HG02852 (cell line): ENCODE results near the gene COG8.
A peak's percentile ranks its signal among the peaks of the same experiment; 100 is the strongest.
"Not testable (repeated sequence)": the region's sequence is repeated elsewhere in the genome, so short reads cannot be mapped to it uniquely, and the experiment has no call there.

Experiments
- ATAC-seq: cut with Tn5 transposase; IDR thresholded peaks from one replicate; pipeline ENCODE4 v1.9.1; 2021; ENCODE audit warnings: mild to moderate bottlenecking, moderate library complexity; ENCODE audit not compliant: unreplicated experiment

COG8 gene, protein sequence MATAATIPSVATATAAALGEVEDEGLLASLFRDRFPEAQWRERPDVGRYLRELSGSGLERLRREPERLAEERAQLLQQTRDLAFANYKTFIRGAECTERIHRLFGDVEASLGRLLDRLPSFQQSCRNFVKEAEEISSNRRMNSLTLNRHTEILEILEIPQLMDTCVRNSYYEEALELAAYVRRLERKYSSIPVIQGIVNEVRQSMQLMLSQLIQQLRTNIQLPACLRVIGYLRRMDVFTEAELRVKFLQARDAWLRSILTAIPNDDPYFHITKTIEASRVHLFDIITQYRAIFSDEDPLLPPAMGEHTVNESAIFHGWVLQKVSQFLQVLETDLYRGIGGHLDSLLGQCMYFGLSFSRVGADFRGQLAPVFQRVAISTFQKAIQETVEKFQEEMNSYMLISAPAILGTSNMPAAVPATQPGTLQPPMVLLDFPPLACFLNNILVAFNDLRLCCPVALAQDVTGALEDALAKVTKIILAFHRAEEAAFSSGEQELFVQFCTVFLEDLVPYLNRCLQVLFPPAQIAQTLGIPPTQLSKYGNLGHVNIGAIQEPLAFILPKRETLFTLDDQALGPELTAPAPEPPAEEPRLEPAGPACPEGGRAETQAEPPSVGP

DNA sequence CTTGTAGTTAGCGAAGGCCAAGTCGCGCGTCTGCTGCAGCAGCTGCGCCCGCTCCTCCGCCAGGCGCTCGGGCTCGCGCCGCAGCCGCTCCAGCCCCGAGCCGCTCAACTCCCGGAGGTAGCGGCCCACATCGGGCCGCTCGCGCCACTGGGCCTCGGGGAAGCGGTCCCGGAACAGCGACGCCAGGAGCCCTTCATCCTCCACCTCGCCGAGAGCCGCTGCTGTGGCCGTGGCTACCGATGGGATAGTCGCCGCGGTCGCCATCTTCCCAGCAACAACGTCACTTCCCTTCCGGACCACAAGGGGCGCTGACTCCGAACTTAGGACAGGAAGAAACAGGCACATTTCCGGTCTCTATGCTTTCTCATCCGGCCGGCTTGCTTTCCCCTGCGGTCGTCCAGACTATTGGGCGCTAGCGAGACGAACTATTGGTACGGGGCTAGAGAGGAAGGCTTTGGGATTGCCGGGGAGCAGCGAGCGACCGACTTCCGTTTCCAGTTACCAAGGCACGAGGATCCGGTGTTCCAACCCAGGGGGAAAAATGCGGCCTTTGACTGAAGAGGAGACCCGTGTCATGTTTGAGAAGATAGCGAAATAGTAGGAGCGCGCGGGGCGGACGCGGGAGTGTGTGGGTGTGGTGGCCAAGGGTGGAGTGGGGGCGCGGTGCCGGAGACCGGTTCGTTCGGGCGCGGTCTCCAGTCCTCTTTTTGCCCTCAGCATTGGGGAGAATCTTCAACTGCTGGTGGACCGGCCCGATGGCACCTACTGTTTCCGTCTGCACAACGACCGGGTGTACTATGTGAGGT lies at the start of gene COG8, which contains the start of gene NIP7:
COG8 (minus strand) TSS at position 276 of the 806 bp plus-strand sequence; CDS start at position 264, 12 bp downstream.
NIP7 (plus strand) TSS at position 484 of the 806 bp plus-strand sequence; CDS start at position 542, 58 bp downstream.
- ATAC-seq: peak; percentile 93

DNA sequence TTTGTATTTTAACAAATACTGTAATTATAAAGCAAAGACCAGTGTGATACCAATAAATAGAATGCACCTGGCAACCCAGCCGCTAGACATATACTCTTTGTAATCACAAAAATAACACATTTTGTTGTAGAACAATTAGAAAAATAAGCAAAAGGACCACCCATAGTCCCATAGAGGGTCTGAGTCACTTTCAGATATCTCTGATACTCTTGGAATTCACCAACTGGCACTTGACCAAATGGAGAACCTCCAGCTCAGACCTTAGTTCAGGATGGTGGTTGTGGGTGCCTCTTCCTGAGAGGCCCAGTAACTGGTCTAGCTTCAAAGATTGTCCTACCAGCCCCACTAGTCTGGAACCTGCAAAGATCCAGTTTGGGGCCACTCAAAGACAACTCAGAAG lies 47.2 kb upstream of the COG8 start:
- ATAC-seq: no peak

DNA sequence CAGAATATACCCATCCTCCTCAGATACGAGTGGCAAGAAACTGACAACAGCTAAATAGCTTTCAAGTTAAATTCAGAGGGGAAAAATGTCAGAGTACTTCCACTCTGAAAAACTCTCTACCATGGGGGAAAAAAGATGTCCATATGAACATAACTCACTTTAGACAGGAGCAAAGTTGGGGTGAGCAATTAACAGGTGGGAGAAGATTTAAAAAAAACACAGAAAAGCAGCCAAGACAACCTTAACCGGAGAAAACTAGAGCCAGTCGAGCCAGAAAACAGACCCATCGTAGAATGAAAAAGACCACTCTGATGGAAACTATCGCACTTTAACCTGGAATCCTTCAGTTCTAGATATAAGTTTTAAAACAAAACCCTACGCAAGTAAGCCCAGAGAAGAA lies 45.6 kb upstream of the COG8 start:
- ATAC-seq: no peak

DNA sequence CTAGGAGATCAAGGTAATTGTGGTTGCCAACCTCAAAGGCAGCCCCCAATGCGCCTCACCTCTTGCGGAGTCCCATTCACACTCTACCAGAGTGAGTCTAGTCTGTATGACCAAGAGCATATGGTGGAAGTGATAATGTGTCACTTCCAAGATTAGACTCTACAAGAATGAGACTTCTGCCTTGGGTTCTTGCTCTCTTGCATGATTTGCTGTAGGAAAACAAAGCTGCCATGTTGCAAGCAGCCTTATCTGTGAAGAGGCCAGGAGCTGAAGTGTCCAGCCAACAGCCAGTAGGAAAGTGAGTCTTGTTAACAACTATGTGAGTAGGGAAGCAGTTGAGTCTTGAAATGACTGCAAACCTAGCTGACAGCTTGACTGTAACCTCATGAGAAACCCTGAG lies 43.1 kb upstream of the COG8 start:
- no peak for ATAC-seq

DNA sequence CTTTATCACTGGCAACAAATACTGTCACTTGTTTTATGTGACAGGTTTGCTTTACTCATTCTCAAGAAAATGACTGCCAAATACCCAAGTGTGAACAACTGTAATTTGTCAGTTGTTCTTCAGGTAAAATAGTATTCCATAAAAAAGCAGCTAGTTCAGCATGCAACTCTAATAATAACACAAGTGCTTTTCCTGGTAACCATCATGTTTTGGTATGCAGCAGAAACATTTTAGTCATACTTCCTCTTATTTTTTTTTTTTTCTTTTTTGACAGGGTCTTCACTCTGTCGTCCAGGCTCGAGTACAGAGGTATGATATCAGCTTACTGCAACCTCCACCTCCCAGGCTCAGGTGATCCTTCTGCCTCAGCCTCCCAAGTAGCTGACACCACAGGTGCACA lies 41.9 kb upstream of the COG8 start:
- no peak for ATAC-seq

DNA sequence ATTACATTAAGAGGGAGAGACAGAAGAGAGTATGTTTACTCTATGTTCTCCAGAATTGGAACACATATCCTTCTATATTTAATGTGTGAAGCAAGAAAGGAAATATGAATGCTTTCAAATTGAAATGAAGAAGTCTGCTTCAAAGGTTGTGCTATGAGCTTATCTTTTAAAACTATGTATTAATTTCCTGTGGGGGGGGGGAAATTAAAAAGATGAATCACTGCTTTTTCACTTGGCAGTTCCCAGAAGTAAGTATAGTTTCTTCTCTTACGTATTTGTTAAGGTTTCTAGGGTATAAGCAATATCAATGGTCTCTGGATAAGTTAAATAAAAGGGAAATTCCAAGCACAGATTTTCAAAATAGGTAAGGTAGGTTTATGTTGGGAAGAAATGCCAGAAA lies 39.4 kb upstream of the COG8 start:
- ATAC-seq: no peak

DNA sequence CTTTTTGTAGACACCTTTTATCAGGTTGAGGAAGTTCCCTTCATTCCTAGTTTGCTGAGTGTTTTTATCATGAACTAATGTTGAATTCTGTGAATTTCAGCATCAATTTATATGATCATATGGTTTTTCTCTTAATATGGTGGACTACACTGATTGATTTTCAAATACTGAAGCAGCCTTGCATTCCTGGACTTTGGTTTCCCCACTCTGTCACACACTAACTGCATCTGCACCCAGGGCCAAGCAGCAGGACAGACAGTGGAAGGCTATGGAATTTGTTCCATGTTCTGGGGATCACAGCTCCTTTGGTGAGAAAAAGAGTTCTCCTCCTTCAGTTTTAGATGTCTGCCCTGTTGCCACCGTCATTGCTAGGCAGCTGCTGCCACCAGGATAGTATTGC lies 38.7 kb upstream of the COG8 start:
- no peak for ATAC-seq

DNA sequence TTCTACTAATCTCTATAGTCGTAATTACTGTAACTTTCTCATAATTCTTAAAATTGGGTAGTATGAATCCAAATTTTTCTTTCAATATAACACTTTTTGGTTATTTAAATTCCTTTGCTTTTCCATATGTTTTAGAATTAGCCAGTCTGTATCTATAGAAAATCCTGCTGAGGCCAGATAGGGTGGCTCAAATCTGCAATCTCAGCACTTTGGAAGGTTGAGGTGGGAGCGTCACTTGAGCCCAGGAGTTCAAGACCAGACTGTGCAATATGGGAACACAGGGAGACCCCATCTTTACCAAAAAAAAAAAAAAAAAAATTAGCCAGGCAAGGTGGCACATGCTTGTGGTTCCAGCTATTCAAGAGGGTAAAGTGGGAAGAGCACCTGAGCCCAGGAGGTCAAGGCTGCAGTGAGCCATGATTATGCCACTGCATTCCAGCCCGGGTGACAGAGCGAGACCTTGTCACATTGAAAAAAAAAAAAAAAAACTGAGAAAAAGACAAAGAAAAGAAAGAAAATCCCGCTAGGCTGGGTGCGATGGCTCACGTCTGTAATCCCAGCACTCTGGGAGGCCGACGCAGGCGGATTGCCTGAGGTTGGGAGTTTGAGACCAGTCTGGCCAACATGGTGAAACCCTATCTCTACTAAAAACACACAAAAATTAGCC lies 37.2 kb upstream of the COG8 start:
- ATAC-seq: no peak

DNA sequence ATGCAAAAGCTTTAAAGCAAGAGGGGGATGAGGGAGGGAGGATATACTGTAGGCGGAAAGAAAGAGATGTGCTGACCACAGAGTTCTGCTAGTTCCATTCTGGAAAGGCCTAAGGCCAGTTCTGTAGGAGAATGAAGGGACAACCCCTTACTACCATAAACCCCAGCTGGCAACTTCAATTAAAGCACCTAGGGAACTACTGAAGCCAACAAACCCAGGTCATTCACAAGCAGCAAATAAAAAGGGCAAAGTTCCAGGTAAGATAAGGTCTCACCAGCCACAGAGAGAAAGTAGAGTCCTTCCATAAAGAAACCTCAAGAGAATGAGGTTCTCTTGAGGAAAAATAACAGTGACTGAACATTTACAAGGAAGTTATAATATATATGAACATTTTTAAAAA lies 33.7 kb upstream of the COG8 start:
- no peak for ATAC-seq

DNA sequence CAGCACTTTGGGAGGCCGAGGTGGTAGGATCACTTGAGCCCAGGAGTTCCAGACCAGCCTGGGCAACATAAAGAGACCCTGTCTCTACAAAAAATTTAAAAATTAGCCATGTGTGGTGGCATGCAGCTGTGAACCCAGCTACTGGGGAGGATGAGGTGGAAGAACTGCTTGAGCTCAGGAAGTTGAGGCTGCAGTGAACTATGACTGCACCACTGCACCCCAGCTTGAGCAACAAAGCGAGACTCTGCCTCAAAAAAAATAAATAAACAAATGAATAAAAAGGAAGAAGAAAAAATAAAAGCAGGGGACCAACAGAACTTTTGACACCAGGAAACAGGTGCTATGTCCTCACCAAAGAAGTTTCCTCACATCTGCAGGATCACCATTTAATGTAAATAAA lies 32.2 kb upstream of the COG8 start:
- no peak for ATAC-seq

DNA sequence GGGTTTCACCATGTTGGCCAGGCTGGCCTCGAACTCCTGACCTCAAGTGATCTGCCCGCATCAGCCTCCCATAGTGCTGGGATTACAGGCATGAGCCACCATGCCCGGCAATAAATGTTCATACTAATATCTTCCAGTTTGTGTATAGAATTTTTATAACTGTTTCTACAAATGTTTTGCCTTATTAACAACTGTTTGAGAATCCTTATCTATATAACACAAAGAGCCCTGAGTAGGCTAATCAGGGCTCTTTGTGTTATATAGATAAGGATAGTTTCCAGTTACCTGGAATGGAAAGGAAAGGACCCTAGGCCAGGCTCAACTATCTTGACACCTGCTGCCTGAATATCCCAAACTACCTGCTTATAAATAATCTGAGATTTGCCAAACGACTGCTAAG lies 29.5 kb upstream of the COG8 start:
- no peak for ATAC-seq

DNA sequence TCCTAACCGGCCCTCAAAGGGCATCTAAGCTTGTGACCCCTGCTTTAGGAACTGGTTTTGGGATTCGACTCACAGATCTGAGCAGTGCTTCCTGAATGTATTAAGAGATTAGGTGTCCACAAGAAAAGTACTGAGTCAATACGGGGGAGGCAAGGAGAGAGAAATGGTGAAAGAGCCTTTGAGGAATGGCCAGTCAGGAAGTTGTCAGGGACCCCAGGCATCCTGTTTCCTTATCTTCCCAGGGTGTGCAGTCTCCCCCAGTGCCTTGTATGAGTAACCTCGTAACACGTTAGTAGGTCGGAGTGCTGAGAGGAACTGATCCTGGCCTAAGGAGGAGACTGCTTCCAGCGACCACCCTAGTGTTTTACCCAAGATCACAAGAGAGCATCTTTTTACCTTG lies 28.6 kb upstream of the COG8 start:
- no peak for ATAC-seq

DNA sequence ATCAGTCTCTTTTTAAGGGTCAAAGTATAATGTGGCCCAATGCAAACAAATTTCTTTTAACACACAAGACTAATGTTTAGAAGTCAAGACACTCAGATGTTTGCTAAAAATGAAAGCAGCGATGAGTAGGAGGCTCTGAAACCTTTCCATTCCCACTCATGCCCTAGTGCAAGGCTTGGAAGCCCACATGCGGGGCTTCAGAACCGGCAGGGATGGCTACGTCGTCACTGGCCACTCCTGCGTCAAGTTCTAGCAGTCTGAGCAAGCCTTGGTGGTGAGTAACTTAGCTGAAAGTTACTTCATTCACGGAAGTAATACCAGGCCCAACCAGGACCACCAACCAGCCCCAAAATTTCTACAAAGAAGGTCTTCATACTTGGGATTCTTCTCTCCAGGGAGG lies 27.1 kb upstream of the COG8 start:
- no peak for ATAC-seq

DNA sequence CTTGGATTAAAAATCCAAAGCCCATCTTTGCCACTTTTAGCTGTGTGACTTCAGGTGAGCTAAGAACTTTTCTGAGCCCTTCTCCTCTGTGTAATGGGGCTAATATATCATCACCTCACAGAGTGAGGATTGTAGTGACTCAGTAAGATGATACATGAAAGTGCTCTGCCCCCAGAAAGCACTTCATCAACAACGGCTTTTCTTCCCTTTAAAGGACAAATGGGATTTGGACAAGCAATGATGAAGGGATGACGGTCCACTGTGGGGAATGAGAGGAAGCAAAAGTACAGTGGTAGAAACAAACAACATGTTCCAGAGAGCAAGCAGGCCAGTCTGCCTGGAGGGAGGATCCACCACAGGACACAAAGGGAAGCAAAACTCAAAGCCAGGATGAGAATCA lies 26.5 kb upstream of the COG8 start:
- no peak for ATAC-seq

DNA sequence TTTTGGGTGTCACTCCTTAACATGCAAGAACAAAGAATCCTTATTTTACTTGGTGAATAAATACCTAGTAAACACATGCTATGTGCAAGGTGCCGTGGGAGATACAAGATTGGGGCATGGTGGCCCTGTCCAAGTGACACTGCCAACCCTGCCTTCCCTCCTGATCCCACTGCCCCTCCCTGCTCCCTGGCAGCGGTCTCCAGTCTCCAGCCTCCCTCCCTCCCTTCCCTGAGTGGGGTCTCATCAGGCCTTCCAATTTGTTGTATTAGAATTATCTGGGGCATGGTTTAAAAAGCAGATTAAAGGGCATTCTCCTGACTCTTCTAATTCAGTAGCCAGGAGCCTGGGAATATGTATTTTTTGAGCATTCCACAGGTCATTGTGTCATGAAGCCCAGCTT lies 24.7 kb upstream of the COG8 start:
- no peak for ATAC-seq

DNA sequence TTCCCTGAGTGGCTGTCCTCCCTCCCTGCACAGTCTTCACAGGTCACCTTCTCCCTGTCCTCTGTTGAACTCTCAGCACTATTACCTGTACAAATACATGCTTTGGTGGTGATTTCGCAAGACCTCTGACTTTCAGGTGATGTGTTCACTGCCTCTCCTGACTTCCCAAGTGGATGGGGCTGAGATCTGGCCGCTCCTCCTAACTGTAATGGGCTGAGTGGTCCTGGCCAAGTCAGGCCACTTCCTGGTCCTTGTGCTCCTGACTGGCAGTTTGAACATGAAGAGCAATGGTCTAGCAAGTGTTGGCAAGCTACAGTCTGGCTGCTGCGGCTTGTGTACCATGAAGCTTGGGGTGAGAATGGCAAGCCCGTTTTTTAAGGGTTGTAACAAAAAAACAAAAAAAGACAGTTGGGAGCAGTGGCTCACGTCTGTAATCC lies 23.9 kb upstream of the COG8 start:
- ATAC-seq: no peak

DNA sequence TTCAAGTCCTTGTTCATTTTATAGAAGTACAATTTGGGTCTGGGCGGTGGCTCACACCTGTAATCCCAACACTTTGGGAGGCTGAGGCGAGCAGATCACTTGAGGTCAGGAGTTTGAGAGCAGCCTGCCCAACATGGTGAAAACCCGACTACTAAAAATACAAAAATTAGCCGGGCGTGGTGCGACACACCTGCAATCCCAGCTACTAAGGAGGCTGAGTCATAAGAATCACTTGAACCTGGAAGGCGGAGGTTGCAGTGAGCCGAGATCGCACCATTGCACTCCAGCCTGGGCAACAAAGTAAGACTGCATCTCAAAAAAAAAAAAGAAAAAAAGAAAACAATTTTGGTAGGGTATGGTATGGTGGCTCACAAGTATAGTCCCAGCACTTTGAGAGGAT lies 20.7 kb upstream of the COG8 start:
- not testable (repeated sequence) for ATAC-seq

DNA sequence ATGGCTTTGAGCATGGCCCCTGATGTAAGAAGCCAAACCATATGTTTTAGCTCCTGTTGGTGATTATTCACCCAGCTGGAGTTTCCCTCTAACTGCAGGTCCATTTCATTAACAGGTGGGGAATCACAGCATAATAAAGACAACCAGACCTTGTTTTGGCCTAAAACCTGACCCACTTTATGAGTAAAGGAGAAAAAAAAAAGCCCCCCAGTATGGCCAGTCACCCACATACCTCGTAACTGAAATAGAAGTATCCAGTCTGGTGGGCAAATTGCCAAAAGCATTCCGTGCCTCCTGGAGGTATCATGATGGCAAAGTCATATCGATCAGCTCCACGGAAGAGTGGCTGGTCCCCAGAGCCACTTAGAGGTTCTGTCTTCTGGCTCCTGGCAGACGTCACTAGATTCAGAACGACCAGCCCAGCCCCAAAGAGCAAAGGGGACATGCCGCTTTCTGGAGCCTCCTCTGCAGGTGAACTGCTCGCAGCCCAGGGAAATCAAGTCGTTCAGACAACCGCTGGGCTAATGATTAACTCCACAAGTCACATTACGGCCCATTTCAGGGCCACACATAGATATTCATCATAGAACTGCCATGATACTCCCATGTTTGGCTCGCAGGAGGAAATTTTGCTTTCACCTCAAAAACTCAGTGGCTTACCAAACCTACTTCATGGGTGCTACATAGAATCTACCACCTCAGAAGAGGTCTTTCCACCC lies 12.1 kb upstream of the COG8 start, which contains the start of gene TMED6:
TMED6 (minus strand) TSS at position 478 of the 719 bp plus-strand sequence; CDS start at position 445, 33 bp downstream.
- ATAC-seq: no peak

DNA sequence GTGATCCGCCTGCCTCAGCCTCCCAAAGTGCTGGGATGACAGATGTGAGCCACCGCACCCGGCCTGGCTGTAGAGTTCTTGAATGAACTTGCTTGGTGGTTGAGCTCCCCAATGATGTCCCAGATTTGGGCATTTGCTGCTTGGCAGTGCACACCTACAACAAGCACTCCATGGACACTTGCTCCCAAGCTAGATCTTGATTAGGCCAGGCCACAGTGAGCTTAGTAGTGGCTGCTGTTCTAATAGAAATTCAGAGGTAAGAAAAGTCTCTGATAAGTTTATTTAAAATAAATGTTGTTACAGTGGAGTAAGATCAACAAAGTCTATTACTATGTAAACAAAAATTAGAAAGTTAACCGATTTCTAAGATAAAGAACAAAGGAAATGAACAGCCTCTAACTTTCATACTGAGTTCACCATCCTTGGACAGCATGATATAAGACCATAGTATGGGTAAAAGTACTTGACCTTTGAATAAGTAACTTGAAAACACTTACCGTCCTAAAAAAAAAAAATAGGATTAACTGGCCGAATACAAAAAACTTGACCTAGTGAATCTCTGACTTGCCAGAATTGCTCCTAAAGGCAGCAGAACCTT lies 11.3 kb upstream of the COG8 start:
- no peak for ATAC-seq

DNA sequence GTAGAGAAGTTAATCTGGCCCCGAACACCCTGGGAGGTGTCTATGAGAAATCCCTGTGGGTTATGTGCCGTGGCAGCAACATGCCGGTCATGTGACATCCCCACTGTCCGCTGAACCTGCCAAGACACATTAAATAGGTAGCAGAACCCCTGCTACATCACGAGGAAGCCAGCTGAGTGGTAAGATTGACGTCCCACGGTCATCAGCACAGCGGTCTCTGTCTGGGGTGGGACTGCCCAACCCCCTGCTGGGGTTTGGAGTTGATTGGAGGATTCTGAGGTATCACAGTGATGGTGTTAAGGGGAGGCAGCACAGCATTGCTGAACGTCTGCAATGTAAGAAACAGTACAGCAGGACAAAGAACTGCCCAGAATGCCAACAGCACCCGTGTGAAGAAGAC lies 10.2 kb upstream of the COG8 start:
- ATAC-seq: no peak
